ENCODE data around the gene TP73. TPM values are rescaled to one million over a fixed set of nuclear protein-coding genes. Genes with fewer than 3 reads are reported as not detected.

TP73 gene
- total RNA-seq, 4 donors from 2014 or later, result 0.30 to 0.76 TPM; not detected in 2

DNA sequence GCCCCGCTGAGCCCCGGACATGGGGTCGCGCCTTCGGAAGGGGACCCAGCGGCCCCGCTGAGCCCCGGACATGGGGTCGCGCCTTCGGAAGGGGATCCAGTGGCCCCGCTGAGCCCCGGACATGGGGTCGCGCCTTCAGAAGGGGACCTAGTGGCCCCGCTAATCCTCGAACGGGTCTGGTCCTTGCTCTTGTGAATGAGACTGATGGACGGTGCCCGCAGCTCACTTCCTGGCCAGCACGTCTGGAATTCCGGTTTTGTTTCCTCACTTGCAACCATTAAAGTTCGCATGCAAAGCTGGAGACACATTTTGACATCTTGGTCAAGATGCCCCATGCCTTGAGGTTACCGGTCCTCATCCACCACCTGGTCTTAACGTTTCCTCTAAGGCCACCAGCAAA lies 8.0 kb upstream of the TP73 start:
- Histone ChIP-seq H3K27ac (no peak overlapping the region), H3K9me3 (no peaks in the 10 kb centered on the region), H3K27me3 (no peaks in the 10 kb centered on the region), H3K4me1 (no peaks in the 10 kb centered on the region), H3K4me3 (no peak overlapping the region), H3K36me3 (no peaks in the 10 kb centered on the region)
- intact Hi-C loops (cut with DNase I; ENCODE audit: low total_unique reads), result loop anchor here (10.0 kb wide), 1 partner anchor 1059 kb away; the partner anchor contains the start of gene PRXL2B
- DNase-seq, result no peak
- TF ChIP-seq, protein P1, sequence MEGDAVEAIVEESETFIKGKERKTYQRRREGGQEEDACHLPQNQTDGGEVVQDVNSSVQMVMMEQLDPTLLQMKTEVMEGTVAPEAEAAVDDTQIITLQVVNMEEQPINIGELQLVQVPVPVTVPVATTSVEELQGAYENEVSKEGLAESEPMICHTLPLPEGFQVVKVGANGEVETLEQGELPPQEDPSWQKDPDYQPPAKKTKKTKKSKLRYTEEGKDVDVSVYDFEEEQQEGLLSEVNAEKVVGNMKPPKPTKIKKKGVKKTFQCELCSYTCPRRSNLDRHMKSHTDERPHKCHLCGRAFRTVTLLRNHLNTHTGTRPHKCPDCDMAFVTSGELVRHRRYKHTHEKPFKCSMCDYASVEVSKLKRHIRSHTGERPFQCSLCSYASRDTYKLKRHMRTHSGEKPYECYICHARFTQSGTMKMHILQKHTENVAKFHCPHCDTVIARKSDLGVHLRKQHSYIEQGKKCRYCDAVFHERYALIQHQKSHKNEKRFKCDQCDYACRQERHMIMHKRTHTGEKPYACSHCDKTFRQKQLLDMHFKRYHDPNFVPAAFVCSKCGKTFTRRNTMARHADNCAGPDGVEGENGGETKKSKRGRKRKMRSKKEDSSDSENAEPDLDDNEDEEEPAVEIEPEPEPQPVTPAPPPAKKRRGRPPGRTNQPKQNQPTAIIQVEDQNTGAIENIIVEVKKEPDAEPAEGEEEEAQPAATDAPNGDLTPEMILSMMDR (IDR thresholded peaks at IDR 0.05), result no peak
- TF ChIP-seq POLR2A (IDR thresholded peaks at IDR 0.05), result no peak

DNA sequence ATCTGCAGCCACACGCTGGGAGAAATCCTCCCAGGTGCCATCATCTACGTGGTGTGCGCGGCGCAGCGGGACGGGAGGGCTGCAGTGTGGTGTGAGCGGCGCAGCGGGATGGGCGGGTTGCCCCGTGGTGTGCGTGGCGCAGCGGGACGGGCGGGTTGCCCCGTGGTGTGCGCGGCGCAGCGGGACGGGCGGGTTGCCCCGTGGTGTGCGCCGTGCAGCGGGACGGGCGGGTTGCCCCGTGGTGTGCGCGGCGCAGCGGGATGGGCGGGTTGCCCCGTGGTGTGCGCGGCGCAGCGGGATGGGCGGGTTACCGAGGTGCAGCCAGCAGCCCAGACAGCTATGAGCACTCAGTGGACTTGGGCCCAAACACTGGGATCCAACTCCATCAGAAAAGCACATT lies 7.1 kb upstream of the TP73 start:
- intact Hi-C loops (cut with DNase I; ENCODE audit: low total_unique reads), result loop anchor here (10.0 kb wide), 1 partner anchor 1060 kb away; the partner anchor contains the start of gene PRXL2B
- Histone ChIP-seq H3K4me1 (peaks cover 0 to 1% of the 10 kb centered on the region in 2 donors), H3K27me3 (peaks cover 0 to under 1% of the 10 kb centered on the region in 2 donors), H3K27ac (no peak overlapping the region), H3K36me3 (no peaks in the 10 kb centered on the region), H3K4me3 (no peak overlapping the region), H3K9me3 (no peaks in the 10 kb centered on the region)
- TF ChIP-seq POLR2A (IDR thresholded peaks at IDR 0.05), result no peak
- TF ChIP-seq, protein P1 (IDR thresholded peaks at IDR 0.05), result no peak
- DNase-seq, result no peak

DNA sequence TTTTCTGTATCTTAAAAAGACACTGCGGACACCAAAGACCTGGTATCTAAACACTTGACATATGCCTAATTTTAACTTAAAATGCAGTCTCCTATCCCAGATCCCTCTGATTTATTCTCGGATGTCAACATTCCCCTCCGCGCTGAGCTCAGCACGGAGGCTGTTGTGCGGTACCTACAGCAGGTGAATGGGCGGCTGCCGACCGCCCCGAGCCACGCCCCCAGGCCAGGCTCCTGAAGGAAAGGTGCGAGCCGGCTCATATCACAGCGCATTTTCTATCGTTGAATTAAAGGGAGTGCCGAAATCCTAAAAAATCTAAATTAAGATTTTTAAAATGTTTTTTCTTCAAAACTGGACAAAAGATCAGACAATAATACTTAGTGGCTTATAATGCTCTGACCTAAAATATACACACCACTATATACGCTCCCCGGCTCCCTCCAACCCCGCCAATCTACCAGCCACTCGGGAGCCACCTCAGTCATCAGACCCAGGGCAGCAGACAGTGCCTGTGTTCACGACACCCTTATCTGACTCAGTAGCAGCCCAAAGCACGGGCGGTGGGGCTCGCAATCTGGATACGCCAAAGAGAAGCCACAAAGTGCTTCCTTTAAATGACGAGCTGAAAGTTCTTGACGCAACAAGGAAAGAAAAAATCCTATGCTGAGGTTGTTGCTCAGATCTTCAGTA lies 6.5 kb upstream of the TP73 start:
- no peak overlapping the region for H3K27ac ChIP-seq
- intact Hi-C loops (cut with DNase I; ENCODE audit: low total_unique reads), result loop anchor here (10.0 kb wide), 1 partner anchor 1061 kb away; the partner anchor contains the start of gene PRXL2B
- DNase-seq, result no peak
- H3K27me3 ChIP-seq, result peaks cover 4 to 6% of the 10 kb centered on the region in 2 donors
- no peak for TF ChIP-seq POLR2A (IDR thresholded peaks at IDR 0.05)
- TF ChIP-seq, protein P1 (IDR thresholded peaks at IDR 0.05), result no peak
- no peaks in the 10 kb centered on the region for H3K36me3 ChIP-seq
- H3K9me3 ChIP-seq, result no peaks in the 10 kb centered on the region
- H3K4me3 ChIP-seq, result no peak overlapping the region
- peaks cover 0 to 7% of the 10 kb centered on the region in 2 donors for H3K4me1 ChIP-seq

GRCh38 chr1:3646596-3646995 lies 5.7 kb upstream of the TP73 start:
- Histone ChIP-seq H3K4me3 (no peak overlapping the region), H3K4me1 (peaks cover 0 to 15% of the 10 kb centered on the region in 2 donors), H3K27me3 (peaks cover 11 to 14% of the 10 kb centered on the region in 2 donors), H3K27ac (no peak overlapping the region), H3K36me3 (no peaks in the 10 kb centered on the region), H3K9me3 (no peaks in the 10 kb centered on the region)
- DNase-seq, result no peak
- TF ChIP-seq, protein P1 (IDR thresholded peaks at IDR 0.05), result no peak
- TF ChIP-seq POLR2A (IDR thresholded peaks at IDR 0.05), result no peak
- intact Hi-C loops (cut with DNase I; ENCODE audit: low total_unique reads), result loop anchor here (10.0 kb wide), 1 partner anchor 1062 kb away; the partner anchor contains the start of gene PRXL2B
